MM.1S (cell line): ENCODE measurements around the gene SOST.

Experiments used
- DNase-seq: peaks from one replicate; pipeline ENCODE4 v3.0.0-alpha.2; 2015
- H2AFZ ChIP-seq: fragments of 300-600 bp; sonication (generic); 2 replicates; pipeline ENCODE4 v1.6.0; 2016; ENCODE audit warnings: antibody characterized with exemption, low read length
- H3F3A ChIP-seq: fragments of 300-600 bp; sonication (generic); 2 replicates; pipeline ENCODE4 v1.6.1; 2016; ENCODE audit warnings: mild to moderate bottlenecking, antibody characterized with exemption, low read length, moderate library complexity, mixed read lengths; ENCODE audit not compliant: insufficient read depth
- H3K27ac ChIP-seq: fragments of 300-600 bp; sonication (generic); 2 replicates; pipeline ENCODE4 v1.5.1; 2016; ENCODE audit warnings: mild to moderate bottlenecking, low read length
- H3K27me3 ChIP-seq: fragments of 300-600 bp; sonication (generic); replicated peaks from 2 replicates; pipeline ENCODE4 v1.6.0; 2016; ENCODE audit warnings: low read length; ENCODE audit not compliant: insufficient read depth
- H3K36me3 ChIP-seq: fragments of 300-600 bp; sonication (generic); replicated peaks from 2 replicates; pipeline ENCODE4 v1.6.1; 2016; ENCODE audit warnings: mild to moderate bottlenecking, low read length, mixed read lengths; ENCODE audit not compliant: insufficient read depth
- H3K4me1 ChIP-seq: fragments of 300-600 bp; sonication (generic); 2 replicates; pipeline ENCODE4 v1.6.1; 2016; ENCODE audit warnings: low read length, mixed read lengths
- H3K4me2 ChIP-seq: fragments of 300-600 bp; sonication (generic); 2 replicates; pipeline ENCODE4 v1.6.0; 2016; ENCODE audit warnings: low read depth, low read length
- H3K4me3 ChIP-seq: fragments of 300-600 bp; sonication (generic); 2 replicates; pipeline ENCODE4 v1.5.1; 2016; ENCODE audit warnings: low read length, mixed read lengths
- H3K79me2 ChIP-seq: fragments of 300-600 bp; sonication (generic); 2 replicates; pipeline ENCODE4 v1.6.1; 2016; ENCODE audit warnings: mixed run types, low read length, mixed read lengths
- H3K9ac ChIP-seq: fragments of 300-600 bp; sonication (generic); 2 replicates; pipeline ENCODE4 v1.6.1; 2016; ENCODE audit warnings: low read length, mixed read lengths
- H3K9me2 ChIP-seq: fragments of 300-600 bp; sonication (generic); replicated peaks from 2 replicates; pipeline ENCODE4 v1.6.1; 2016; ENCODE audit warnings: mild to moderate bottlenecking, low read length, mixed read lengths; ENCODE audit not compliant: insufficient read depth
- H3K9me3 ChIP-seq: fragments of 300-600 bp; sonication (generic); replicated peaks from 2 replicates; pipeline ENCODE4 v1.6.1; 2016; ENCODE audit warnings: mild to moderate bottlenecking, low read length, mixed read lengths; ENCODE audit not compliant: insufficient read depth
- H4K20me1 ChIP-seq: fragments of 300-600 bp; sonication (generic); 2 replicates; pipeline ENCODE4 v1.6.1; 2016; ENCODE audit warnings: mild to moderate bottlenecking, low read length, moderate library complexity, mixed read lengths; ENCODE audit not compliant: insufficient read depth
- EZH2 ChIP-seq: fragments of 300-600 bp; sonication (generic); optimal IDR thresholded peaks from 2 replicates; pipeline ENCODE3; 2017; ENCODE audit warnings: low read depth, mild to moderate bottlenecking, antibody characterized with exemption, low read length, mixed read lengths
- EZH2phosphoT487 ChIP-seq: fragments of 300-600 bp; sonication (generic); IDR thresholded peaks from 2 replicates; pipeline ENCODE4 v1.6.1; 2018; ENCODE audit warnings: antibody characterized with exemption, low read length
- TF ChIP-seq, protein P1 (sequence below): fragments of 300-600 bp; sonication (generic); IDR thresholded peaks from 2 replicates; pipeline ENCODE4 v1.5.1; 2016; ENCODE audit warnings: antibody characterized with exemption, low read length, mixed read lengths

The SOST gene

DNA sequence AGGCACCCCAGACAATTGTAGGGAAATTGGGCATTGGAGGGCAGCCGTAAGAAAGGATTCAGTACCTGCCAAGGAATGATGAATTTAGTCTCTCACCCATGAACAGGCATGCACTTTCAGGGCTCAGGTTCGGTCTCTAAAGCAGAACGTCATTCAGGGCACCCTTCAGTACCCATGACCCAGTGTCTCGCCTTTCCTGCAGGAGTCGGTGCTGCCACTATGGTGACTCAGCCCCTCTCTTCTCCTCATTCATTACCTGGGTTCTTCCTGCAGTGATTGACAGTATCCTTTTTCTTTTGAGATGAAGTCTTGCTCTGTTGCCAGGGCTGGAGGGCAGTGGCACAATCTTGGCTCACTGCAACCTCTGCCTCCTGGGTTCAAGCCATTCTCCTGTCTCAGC, 8.4 kb downstream of the SOST start:
- Histone ChIP-seq H3K9ac (no peak overlapping the region), H3K9me2 (no peaks in the 10 kb centered on the region), H3K4me1 (no peaks in the 10 kb centered on the region), H2AFZ (no peak overlapping the region), H4K20me1 (no peaks in the 10 kb centered on the region), H3K27me3 (peaks cover 91% of the 10 kb centered on the region), H3K9me3 (no peaks in the 10 kb centered on the region), H3K4me2 (no peak overlapping the region), H3K79me2 (no peaks in the 10 kb centered on the region), H3K36me3 (no peaks in the 10 kb centered on the region), H3K27ac (no peak overlapping the region), H3K4me3 (no peak overlapping the region), H3F3A (no peaks in the 10 kb centered on the region)
- DNase-seq: no peak
- TF ChIP-seq EZH2 (no peak), EZH2phosphoT487 (no peak)
- TF ChIP-seq, protein P1, sequence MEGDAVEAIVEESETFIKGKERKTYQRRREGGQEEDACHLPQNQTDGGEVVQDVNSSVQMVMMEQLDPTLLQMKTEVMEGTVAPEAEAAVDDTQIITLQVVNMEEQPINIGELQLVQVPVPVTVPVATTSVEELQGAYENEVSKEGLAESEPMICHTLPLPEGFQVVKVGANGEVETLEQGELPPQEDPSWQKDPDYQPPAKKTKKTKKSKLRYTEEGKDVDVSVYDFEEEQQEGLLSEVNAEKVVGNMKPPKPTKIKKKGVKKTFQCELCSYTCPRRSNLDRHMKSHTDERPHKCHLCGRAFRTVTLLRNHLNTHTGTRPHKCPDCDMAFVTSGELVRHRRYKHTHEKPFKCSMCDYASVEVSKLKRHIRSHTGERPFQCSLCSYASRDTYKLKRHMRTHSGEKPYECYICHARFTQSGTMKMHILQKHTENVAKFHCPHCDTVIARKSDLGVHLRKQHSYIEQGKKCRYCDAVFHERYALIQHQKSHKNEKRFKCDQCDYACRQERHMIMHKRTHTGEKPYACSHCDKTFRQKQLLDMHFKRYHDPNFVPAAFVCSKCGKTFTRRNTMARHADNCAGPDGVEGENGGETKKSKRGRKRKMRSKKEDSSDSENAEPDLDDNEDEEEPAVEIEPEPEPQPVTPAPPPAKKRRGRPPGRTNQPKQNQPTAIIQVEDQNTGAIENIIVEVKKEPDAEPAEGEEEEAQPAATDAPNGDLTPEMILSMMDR: no peak

- Histone ChIP-seq H3F3A (no peaks in the 10 kb centered on the region), H4K20me1 (no peaks in the 10 kb centered on the region), H3K27me3 (peaks cover 82% of the 10 kb centered on the region), H3K9me2 (no peaks in the 10 kb centered on the region), H3K4me3 (no peak overlapping the region), H3K36me3 (no peaks in the 10 kb centered on the region), H3K9me3 (no peaks in the 10 kb centered on the region), H3K27ac (no peak overlapping the region), H3K79me2 (no peaks in the 10 kb centered on the region), H3K4me1 (no peaks in the 10 kb centered on the region), H3K4me2 (no peak overlapping the region), H3K9ac (no peak overlapping the region), H2AFZ (no peak overlapping the region)
- no peak for DNase-seq
- TF ChIP-seq EZH2: no peak
These were observed 13.1 kb downstream of the SOST start for GRCh38 chr17:43745541-43745940.

DNA sequence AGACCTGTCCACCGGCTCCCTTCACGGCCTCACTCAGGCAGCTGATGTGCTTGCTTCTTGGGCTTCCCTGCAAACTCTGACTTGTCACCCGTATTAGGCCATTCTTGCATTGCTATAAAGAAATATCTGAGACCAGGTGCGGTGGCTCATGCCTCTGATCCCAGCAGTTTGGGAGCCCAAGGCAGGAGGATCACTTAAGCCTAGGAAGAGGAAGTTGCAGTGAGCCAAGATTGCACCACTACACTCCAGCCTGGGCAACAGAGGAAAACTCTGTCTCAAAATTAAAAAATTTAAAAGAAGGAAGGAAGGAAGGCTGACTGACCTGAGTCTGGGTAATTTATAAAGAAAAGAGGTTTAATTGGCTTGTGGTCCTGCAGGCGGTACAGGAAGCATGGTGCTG, 17.0 kb downstream of the SOST start:
- Histone ChIP-seq H3K4me2 (no peak overlapping the region), H3K9me3 (no peaks in the 10 kb centered on the region), H3K79me2 (no peaks in the 10 kb centered on the region), H2AFZ (no peak overlapping the region), H3K27ac (no peak overlapping the region), H3F3A (no peaks in the 10 kb centered on the region), H4K20me1 (no peaks in the 10 kb centered on the region), H3K4me1 (no peaks in the 10 kb centered on the region), H3K27me3 (peaks cover 60% of the 10 kb centered on the region), H3K36me3 (no peaks in the 10 kb centered on the region), H3K9ac (no peak overlapping the region), H3K4me3 (no peak overlapping the region), H3K9me2 (no peaks in the 10 kb centered on the region)
- DNase-seq: no peak
- TF ChIP-seq, protein P1: no peak
- TF ChIP-seq EZH2: no peak
- no peak for TF ChIP-seq EZH2phosphoT487

DNA sequence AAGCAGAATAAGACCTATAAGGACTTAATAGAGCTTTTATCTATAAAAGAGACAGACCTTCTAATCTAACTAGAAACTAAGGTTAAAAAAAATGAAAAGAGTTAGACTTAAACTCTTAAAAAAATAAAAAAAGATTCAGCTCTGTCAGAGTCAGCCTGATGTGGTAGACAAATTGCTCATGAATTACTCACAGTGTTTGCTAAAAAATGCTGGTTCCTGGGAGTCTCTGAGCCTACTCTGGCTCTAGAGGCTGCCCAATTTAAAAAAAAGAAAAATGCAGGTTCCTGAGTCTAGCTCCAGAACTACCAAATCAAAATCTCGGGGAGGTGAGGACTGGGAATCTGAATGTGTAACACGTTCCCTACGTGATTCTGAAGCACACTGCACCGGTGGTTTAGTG, 18.1 kb downstream of the SOST start:
- no peaks in the 10 kb centered on the region for H4K20me1 ChIP-seq
- H3F3A ChIP-seq: no peaks in the 10 kb centered on the region
- H3K27me3 ChIP-seq: peaks cover 55% of the 10 kb centered on the region
- H3K9me2 ChIP-seq: no peaks in the 10 kb centered on the region
- no peaks in the 10 kb centered on the region for H3K79me2 ChIP-seq
- no peaks in the 10 kb centered on the region for H3K4me1 ChIP-seq
- TF ChIP-seq EZH2phosphoT487: no peak
- TF ChIP-seq, protein P1: no peak
- no peak for TF ChIP-seq EZH2
- H3K4me2 ChIP-seq: no peak overlapping the region
- H2AFZ ChIP-seq: no peak overlapping the region
- no peak overlapping the region for H3K9ac ChIP-seq
- DNase-seq: no peak
- no peak overlapping the region for H3K27ac ChIP-seq
- H3K4me3 ChIP-seq: no peak overlapping the region
- no peaks in the 10 kb centered on the region for H3K36me3 ChIP-seq
- no peaks in the 10 kb centered on the region for H3K9me3 ChIP-seq
